Epithelial cell of umbilical artery (primary cell): ENCODE data around the gene SRSF11. TPM values are rescaled to one million over a fixed set of nuclear protein-coding genes. Genes with fewer than 3 reads are reported as not detected.

Experiments
- total RNA-seq: library from RNA; depleted of rRNA; stranded (reverse); fragments of >200 nt; gene quantifications from 2 replicates; pipeline ENCODE4 v1.2.3, GENCODE V29; 2014

Gene SRSF11
- total RNA-seq = 87.7 and 93.6 TPM in 2 replicates

DNA sequence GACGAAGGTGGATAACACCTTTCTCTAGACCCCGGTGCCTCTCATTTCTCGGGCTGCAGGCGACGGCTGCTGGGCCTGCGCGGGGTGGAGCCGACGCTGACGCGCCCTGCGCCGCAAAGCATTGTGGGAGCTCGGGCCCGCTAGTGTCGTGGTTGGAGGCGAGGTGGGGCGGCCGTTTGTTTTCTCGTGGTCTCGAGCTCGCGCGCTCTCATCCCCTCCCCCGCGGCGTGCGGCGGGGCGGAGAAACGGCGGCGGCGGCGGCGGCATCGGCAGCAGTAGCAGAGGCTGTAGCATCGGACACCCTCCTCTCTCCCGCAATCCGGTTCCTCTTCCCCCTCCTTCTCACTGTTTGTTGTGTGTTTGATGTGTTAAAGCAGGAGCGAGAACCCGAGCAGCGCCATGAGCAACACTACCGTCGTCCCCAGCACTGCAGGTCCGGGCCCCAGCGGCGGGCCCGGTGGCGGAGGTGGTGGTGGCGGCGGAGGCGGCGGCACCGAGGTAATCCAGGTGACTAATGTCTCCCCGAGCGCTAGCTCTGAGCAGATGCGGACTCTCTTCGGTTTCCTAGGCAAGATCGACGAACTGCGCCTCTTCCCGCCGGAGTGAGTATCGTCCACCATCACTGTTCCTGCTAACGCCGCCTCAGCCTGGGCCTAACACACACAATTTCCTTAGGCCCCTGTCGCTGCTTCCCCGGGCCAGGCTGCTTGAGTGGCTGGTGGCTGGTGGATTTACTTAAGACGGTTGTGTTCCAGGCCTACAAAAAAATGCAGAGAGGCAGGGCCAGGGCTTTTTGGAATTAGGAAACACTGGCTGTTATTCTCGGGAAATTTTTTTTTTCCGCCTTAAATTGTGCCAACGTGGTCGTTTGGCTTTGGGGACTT lies at the start of gene SRSF11:
TSS of gene SRSF11 (plus strand) at position 143 of the 884 bp plus-strand sequence. CDS start at position 400, 257 bp downstream.

GRCh38 chr1:70205434-70206118 lies 15.6 kb upstream of the SRSF11 start, which contains the start of gene LRRC40:
TSS of gene LRRC40 (minus strand) at chr1:70205579. CDS start at chr1:70205540, 39 bp downstream.

Other genes starting within 250 kb of the SRSF11 start
- gene LRRC40, start 15.8 kb upstream of the SRSF11 start, total RNA-seq = 29.9 and 30.7 TPM in 2 replicates
- 24.0 and 27.1 TPM in 2 replicates for gene ANKRD13C, start 133.3 kb downstream of the SRSF11 start, total RNA-seq
- gene CTH, start 189.9 kb downstream of the SRSF11 start, total RNA-seq = 1.3 and 3.2 TPM in 2 replicates